Neural progenitor cell (in vitro differentiated cells): Measurements from ENCODE around the gene MYCBP2. TPM values are rescaled to one million over a fixed set of nuclear protein-coding genes. Genes with fewer than 3 reads are reported as not detected.

Experiments
- DNase-seq: peaks from one replicate; pipeline ENCODE4 v3.0.0-alpha.2; 2016; ENCODE audit warnings: low spot score
- H2AFZ ChIP-seq: fragments of 200-600 bp; sonication (generic); replicated peaks from 2 replicates; pipeline ENCODE4 v1.6.1; 2016; ENCODE audit warnings: antibody characterized with exemption
- H3F3A ChIP-seq: fragments of 200-600 bp; sonication (generic); 2 replicates; pipeline ENCODE4 v1.6.1; 2016; ENCODE audit warnings: antibody characterized with exemption, low read depth
- H3K27ac ChIP-seq: fragments of 200-600 bp; sonication (generic); 2 replicates; pipeline ENCODE4 v1.5.1; 2016; ENCODE audit warnings: mild to moderate bottlenecking
- H3K27me3 ChIP-seq: fragments of 200-600 bp; sonication (generic); 2 replicates; pipeline ENCODE4 v1.6.1; 2016; ENCODE audit warnings: mild to moderate bottlenecking, moderate library complexity
- H3K36me3 ChIP-seq: fragments of 200-600 bp; sonication (generic); 2 replicates; pipeline ENCODE4 v1.5.1; 2016
- H3K4me1 ChIP-seq: fragments of 200-600 bp; sonication (generic); 2 replicates; pipeline ENCODE4 v1.6.1; 2016; ENCODE audit warnings: mixed run types
- H3K4me2 ChIP-seq: fragments of 200-600 bp; sonication (generic); 2 replicates; pipeline ENCODE4 v1.6.1; 2016
- H3K4me3 ChIP-seq: fragments of 200-600 bp; sonication (generic); 2 replicates; pipeline ENCODE4 v1.5.1; 2016
- H3K79me2 ChIP-seq: fragments of 200-600 bp; sonication (generic); 2 replicates; pipeline ENCODE4 v1.6.1; 2016; ENCODE audit warnings: low read depth
- H3K9ac ChIP-seq: fragments of 200-600 bp; sonication (generic); 2 replicates; pipeline ENCODE4 v1.6.1; 2016
- H3K9me3 ChIP-seq: fragments of 200-600 bp; sonication (generic); 2 replicates; pipeline ENCODE4 v1.5.1; 2016; ENCODE audit warnings: low read depth
- H4K20me1 ChIP-seq: fragments of 200-600 bp; sonication (generic); 2 replicates; pipeline ENCODE4 v1.6.1; 2016; ENCODE audit warnings: low read depth
- H3K27ac Mint-ChIP-seq: 3 replicates; pipeline ENCODE4 v1.8.0; 2021; ENCODE audit warnings: mixed read lengths
- H3K27me3 Mint-ChIP-seq: 2 replicates; pipeline ENCODE4 v1.8.0; 2022; ENCODE audit warnings: low read depth, mild to moderate bottlenecking, inconsistent platforms, moderate library complexity, mixed read lengths; ENCODE audit not compliant: insufficient read depth
- H3K36me3 Mint-ChIP-seq: 3 replicates; pipeline ENCODE4 v1.8.0; 2021; ENCODE audit warnings: mixed read lengths
- H3K4me1 Mint-ChIP-seq: 3 replicates; pipeline ENCODE4 v1.8.0; 2021; ENCODE audit warnings: mixed read lengths
- H3K4me3 Mint-ChIP-seq: 3 replicates; pipeline ENCODE4 v1.8.0; 2021; ENCODE audit warnings: mild to moderate bottlenecking, moderate library complexity, mixed read lengths
- H3K9me3 Mint-ChIP-seq: 3 replicates; pipeline ENCODE4 v1.8.0; 2020; ENCODE audit warnings: mixed read lengths
- EZH2 ChIP-seq: fragments of 200-600 bp; sonication (generic); IDR thresholded peaks from 2 replicates; pipeline ENCODE4 v1.6.1; 2017; ENCODE audit warnings: antibody characterized with exemption, mild to moderate bottlenecking, moderate library complexity
- EZH2phosphoT487 ChIP-seq: fragments of 200-600 bp; sonication (generic); IDR thresholded peaks from 2 replicates; pipeline ENCODE4 v1.6.1; 2017; ENCODE audit warnings: antibody characterized with exemption
- total RNA-seq: library from RNA; depleted of rRNA; stranded (reverse); fragments of >200 nt; gene quantifications from 2 replicates; pipeline ENCODE4 v1.2.3, GENCODE V29; 2015; ENCODE audit warnings: low replicate concordance
- TF ChIP-seq, protein P1 (sequence below): fragments of 200-600 bp; sonication (generic); IDR thresholded peaks from 2 replicates; pipeline ENCODE4 v1.5.1; 2017; ENCODE audit warnings: antibody characterized with exemption, mild to moderate bottlenecking

MYCBP2 gene
- total RNA-seq, 1 donor from 2014 or later: 37.8 TPM

DNA sequence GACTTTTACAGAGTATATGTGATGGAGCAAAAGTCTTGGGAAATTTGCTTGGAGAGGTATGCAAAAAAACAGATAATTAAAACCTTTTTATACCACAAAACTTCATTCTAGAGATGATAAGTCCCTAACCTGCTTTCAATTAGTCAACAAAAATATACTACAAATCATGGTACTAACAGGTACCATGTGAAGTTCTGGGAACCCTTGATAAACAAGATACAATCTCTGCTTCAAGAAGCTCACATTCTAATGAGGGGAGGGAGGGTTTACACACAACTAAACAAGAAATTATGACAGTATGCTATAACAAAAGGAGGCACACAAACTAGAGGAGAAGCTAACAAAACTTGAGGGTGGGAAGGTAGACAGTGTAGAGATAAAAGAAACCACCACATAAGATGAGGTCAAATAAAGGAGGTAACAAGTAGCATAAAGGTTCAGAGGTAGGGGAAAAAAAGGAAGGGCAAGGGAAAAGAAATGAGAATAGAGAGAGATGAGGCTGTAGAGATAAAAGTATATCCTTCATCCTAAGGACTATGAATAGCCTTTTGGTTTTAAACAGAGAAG is 91.4 kb downstream of the MYCBP2 start:
- no peak overlapping the region for H3K4me3 ChIP-seq
- no peak overlapping the region for H2AFZ ChIP-seq
- H3K4me2 ChIP-seq: no peak overlapping the region
- peaks cover 3% of the 10 kb centered on the region for H3F3A ChIP-seq
- TF ChIP-seq EZH2phosphoT487 (no peak), EZH2 (no peak)
- TF ChIP-seq, protein P1, sequence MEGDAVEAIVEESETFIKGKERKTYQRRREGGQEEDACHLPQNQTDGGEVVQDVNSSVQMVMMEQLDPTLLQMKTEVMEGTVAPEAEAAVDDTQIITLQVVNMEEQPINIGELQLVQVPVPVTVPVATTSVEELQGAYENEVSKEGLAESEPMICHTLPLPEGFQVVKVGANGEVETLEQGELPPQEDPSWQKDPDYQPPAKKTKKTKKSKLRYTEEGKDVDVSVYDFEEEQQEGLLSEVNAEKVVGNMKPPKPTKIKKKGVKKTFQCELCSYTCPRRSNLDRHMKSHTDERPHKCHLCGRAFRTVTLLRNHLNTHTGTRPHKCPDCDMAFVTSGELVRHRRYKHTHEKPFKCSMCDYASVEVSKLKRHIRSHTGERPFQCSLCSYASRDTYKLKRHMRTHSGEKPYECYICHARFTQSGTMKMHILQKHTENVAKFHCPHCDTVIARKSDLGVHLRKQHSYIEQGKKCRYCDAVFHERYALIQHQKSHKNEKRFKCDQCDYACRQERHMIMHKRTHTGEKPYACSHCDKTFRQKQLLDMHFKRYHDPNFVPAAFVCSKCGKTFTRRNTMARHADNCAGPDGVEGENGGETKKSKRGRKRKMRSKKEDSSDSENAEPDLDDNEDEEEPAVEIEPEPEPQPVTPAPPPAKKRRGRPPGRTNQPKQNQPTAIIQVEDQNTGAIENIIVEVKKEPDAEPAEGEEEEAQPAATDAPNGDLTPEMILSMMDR: no peak
- H3K4me1 Mint-ChIP-seq: no peaks in the 10 kb centered on the region
- no peak for DNase-seq
- no peak overlapping the region for H3K27ac Mint-ChIP-seq
- H3K27me3 Mint-ChIP-seq: peaks cover 2% of the 10 kb centered on the region
- H3K27ac ChIP-seq: no peak overlapping the region
- H3K9me3 Mint-ChIP-seq: no peaks in the 10 kb centered on the region
- H3K4me1 ChIP-seq: no peaks in the 10 kb centered on the region
- no peak overlapping the region for H3K4me3 Mint-ChIP-seq
- no peak overlapping the region for H3K9ac ChIP-seq
- no peaks in the 10 kb centered on the region for H4K20me1 ChIP-seq
- peaks cover 3% of the 10 kb centered on the region for H3K36me3 Mint-ChIP-seq
- H3K79me2 ChIP-seq: no peaks in the 10 kb centered on the region
- no peaks in the 10 kb centered on the region for H3K9me3 ChIP-seq
- no peaks in the 10 kb centered on the region for H3K36me3 ChIP-seq
- H3K27me3 ChIP-seq: no peaks in the 10 kb centered on the region

DNA sequence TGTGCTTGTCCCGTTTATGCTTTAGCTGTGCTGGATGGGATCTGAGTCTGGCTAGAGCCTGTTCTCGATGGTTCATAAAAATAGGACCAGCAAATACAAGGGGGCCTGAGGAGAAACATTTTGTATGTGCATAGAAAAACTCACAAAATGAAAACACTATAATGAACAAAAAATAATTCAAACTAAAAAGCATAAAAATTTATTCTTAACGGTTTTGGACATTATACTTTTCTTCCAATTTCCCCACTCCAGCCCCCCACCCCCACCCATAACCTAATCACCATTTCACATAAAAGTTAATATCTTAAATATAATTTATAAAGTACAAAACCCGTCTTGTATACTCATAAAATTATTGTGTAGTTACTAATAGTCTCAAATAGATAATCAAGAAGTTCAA is 93.7 kb downstream of the MYCBP2 start:
- TF ChIP-seq EZH2 (no peak), EZH2phosphoT487 (no peak)
- TF ChIP-seq, protein P1: no peak
- no peaks in the 10 kb centered on the region for H3K9me3 ChIP-seq
- no peak overlapping the region for H2AFZ ChIP-seq
- no peak overlapping the region for H3K4me3 Mint-ChIP-seq
- peaks cover 2% of the 10 kb centered on the region for H3K27me3 Mint-ChIP-seq
- H3K79me2 ChIP-seq: no peaks in the 10 kb centered on the region
- H3F3A ChIP-seq: peaks cover 3% of the 10 kb centered on the region
- no peaks in the 10 kb centered on the region for H4K20me1 ChIP-seq
- H3K4me1 ChIP-seq: no peaks in the 10 kb centered on the region
- H3K27ac ChIP-seq: no peak overlapping the region
- no peaks in the 10 kb centered on the region for H3K27me3 ChIP-seq
- no peak overlapping the region for H3K4me2 ChIP-seq
- H3K27ac Mint-ChIP-seq: no peak overlapping the region
- H3K4me1 Mint-ChIP-seq: no peaks in the 10 kb centered on the region
- no peak overlapping the region for H3K9ac ChIP-seq
- no peaks in the 10 kb centered on the region for H3K36me3 ChIP-seq
- no peak overlapping the region for H3K4me3 ChIP-seq
- H3K9me3 Mint-ChIP-seq: no peaks in the 10 kb centered on the region
- peaks cover under 1% of the 10 kb centered on the region for H3K36me3 Mint-ChIP-seq
- DNase-seq: no peak

DNA sequence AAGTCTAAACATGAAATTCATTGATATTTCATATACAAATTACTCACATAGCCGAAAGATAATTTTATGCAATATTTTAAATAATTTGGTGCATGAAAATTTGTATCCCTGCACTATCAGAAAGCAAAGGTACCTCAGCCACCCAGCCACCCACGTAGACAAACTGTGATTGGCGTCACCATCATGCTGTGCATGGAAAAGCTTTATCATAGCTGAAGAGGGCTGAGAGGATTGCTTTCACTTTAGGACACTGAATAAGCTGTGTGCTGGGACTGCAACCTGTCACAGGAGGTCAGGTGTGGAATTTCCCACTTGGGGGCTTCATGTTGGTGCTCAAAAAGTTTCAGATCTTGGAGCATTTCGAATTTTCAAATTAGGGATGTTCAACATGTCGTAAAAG is 96.3 kb downstream of the MYCBP2 start:
- no peak overlapping the region for H3K27ac ChIP-seq
- H3K4me2 ChIP-seq: no peak overlapping the region
- no peaks in the 10 kb centered on the region for H3F3A ChIP-seq
- DNase-seq: no peak
- no peaks in the 10 kb centered on the region for H3K27me3 ChIP-seq
- H3K36me3 Mint-ChIP-seq: no peaks in the 10 kb centered on the region
- TF ChIP-seq EZH2 (no peak), EZH2phosphoT487 (no peak)
- TF ChIP-seq, protein P1: no peak
- H3K79me2 ChIP-seq: no peaks in the 10 kb centered on the region
- H2AFZ ChIP-seq: no peak overlapping the region
- peaks cover 2% of the 10 kb centered on the region for H3K27me3 Mint-ChIP-seq
- H3K9me3 Mint-ChIP-seq: no peaks in the 10 kb centered on the region
- no peaks in the 10 kb centered on the region for H4K20me1 ChIP-seq
- no peak overlapping the region for H3K9ac ChIP-seq
- no peaks in the 10 kb centered on the region for H3K36me3 ChIP-seq
- H3K4me3 ChIP-seq: no peak overlapping the region
- no peaks in the 10 kb centered on the region for H3K4me1 Mint-ChIP-seq
- no peaks in the 10 kb centered on the region for H3K9me3 ChIP-seq
- no peak overlapping the region for H3K4me3 Mint-ChIP-seq
- H3K4me1 ChIP-seq: no peaks in the 10 kb centered on the region
- H3K27ac Mint-ChIP-seq: no peak overlapping the region
